HepG2 (cell line): ENCODE results near the gene MESD. TPM values are rescaled to one million over a fixed set of nuclear protein-coding genes. Genes with fewer than 3 reads are reported as not detected.

Experiments used
- ATAC-seq: fragments of 200-7000 bp; cut with Tn5 transposase; 3 replicates; pipeline ENCODE4 v1.9.1; 2020; ENCODE audit warnings: mild to moderate bottlenecking, moderate library complexity
- BruUV-seq: library from RNA; stranded (reverse); fragments of 400-500 nt; replicated peaks from 2 replicates; lab custom pipeline; 2021; lab: Mats Ljungman, UMichigan
- CTCF ChIA-PET: fragments of 300-600 bp; formaldehyde crosslinking; extraction: SDS; loops from one replicate; lab custom pipeline; 2021; ENCODE audit warnings: low total read pairs, inconsistent platforms, low intra/inter-chr PET ratio; lab: Yijun Ruan, JAX
- POLR2A ChIA-PET: fragments of 350-600 bp; sonication (Branson Sonifier 250); formaldehyde crosslinking; loops from one replicate; lab custom pipeline; 2020; ENCODE audit warnings: antibody characterized with exemption, inconsistent platforms; lab: Yijun Ruan, JAX
- DNase-seq: peaks from one replicate; pipeline ENCODE4 v3.0.0-alpha.2; 2015; ENCODE audit warnings: low spot score
- FAIRE-seq: peaks from 3 replicates; lab custom pipeline; 2011; peaks lifted over from hg19 to GRCh38; lab: Jason Lieb, UNC
- H2AFZ ChIP-seq: one replicate; pipeline ENCODE4 v1.6.1; 2011; ENCODE audit warnings: low read length, inconsistent platforms
- H3K27ac ChIP-seq: fragments of 300-600 bp; 3 replicates; pipeline ENCODE4 v1.8.0; 2011; ENCODE audit warnings: mixed run types, mild to moderate bottlenecking, mixed read lengths, low read length, inconsistent platforms; ENCODE audit not compliant: insufficient read depth; ENCODE audit errors: extremely low read length
- H3K27me3 ChIP-seq, 2 experiments: fragments of 200-600 bp in 1 of 2; 2 replicates in 1 of 2; 3 replicates in 1 of 2; pipeline versions ENCODE4 v1.6.0 to v1.8.0; 2011; ENCODE audit warnings: low read length in 2 of 2, mild to moderate bottlenecking in 2 of 2, moderate library complexity in 2 of 2, inconsistent platforms in 1 of 2; ENCODE audit not compliant: insufficient read depth in 2 of 2, control insufficient read depth in 1 of 2
- H3K36me3 ChIP-seq, 2 experiments: fragments of 200-600 bp in 1 of 2; replicated peaks in 1 of 2; 2 replicates in 1 of 2; 3 replicates in 1 of 2; pipeline versions ENCODE4 v1.5.1 to v1.8.0; 2011; ENCODE audit warnings: low read length in 2 of 2, inconsistent platforms in 1 of 2; ENCODE audit not compliant: insufficient read depth in 2 of 2, control insufficient read depth in 1 of 2
- H3K4me1 ChIP-seq: 2 replicates; pipeline ENCODE4 v1.5.1; 2012; ENCODE audit warnings: low read length, inconsistent platforms; ENCODE audit not compliant: insufficient read depth
- H3K4me2 ChIP-seq: 2 replicates; pipeline ENCODE4 v1.6.0; 2011; ENCODE audit warnings: low read depth, low read length, inconsistent platforms
- H3K4me3 ChIP-seq, 3 experiments: fragments of 200-600 bp in 1 of 3; sonication (generic), shearing (Covaris generic) in 1 of 3; replicated peaks in 1 of 3; 2 replicates each; pipeline ENCODE4 v1.5.1; 2011 to 2016; ENCODE audit warnings: low read length in 3 of 3, inconsistent platforms in 2 of 3, low read depth in 2 of 3, mild to moderate bottlenecking in 2 of 3, control low read depth in 1 of 3, mixed read lengths in 1 of 3; ENCODE audit not compliant: insufficient read depth in 1 of 3
- H3K79me2 ChIP-seq: one replicate; pipeline ENCODE4 v1.6.1; 2011; ENCODE audit warnings: low read length, inconsistent platforms; ENCODE audit not compliant: insufficient read depth
- H3K9ac ChIP-seq: 2 replicates; pipeline ENCODE4 v1.6.0; 2011; ENCODE audit warnings: mild to moderate bottlenecking, low read depth, low read length, inconsistent platforms; ENCODE audit not compliant: insufficient read depth
- H3K9me3 ChIP-seq: 2 replicates; pipeline ENCODE4 v1.5.1; 2012; ENCODE audit warnings: mild to moderate bottlenecking, low read length
- H4K20me1 ChIP-seq: 2 replicates; pipeline ENCODE4 v1.6.0; 2011; ENCODE audit warnings: inconsistent platforms, mild to moderate bottlenecking, low read length, moderate library complexity; ENCODE audit not compliant: insufficient read depth
- AKAP8 ChIP-seq: sonication (generic); formaldehyde crosslinking; IDR thresholded peaks from 2 replicates; pipeline ENCODE4 v1.5.1; 2020; ENCODE audit warnings: mild to moderate bottlenecking, missing genetic modification reagents
- EHMT2 ChIP-seq: fragments of 200-600 bp; sonication (generic); IDR thresholded peaks from 2 replicates; pipeline ENCODE4 v1.7.0; 2017; ENCODE audit warnings: antibody characterized with exemption, low read depth, low read length, borderline replicate concordance
- HIVEP1 ChIP-seq: sonication (generic); formaldehyde crosslinking; IDR thresholded peaks from 2 replicates; pipeline ENCODE4 v1.4.0; 2020; ENCODE audit warnings: mild to moderate bottlenecking, missing genetic modification reagents
- ISX ChIP-seq: sonication (generic); formaldehyde crosslinking; conservative IDR thresholded peaks from 2 replicates; pipeline ENCODE4 v1.5.0; 2020; ENCODE audit warnings: missing genetic modification reagents
- JUN ChIP-seq: sonication (generic); formaldehyde crosslinking; IDR thresholded peaks from 2 replicates; pipeline ENCODE4 v1.4.0; 2020; ENCODE audit warnings: mild to moderate bottlenecking, missing genetic modification reagents
- KLF9 ChIP-seq: IDR thresholded peaks from 2 replicates; pipeline ENCODE4 v1.6.1; 2016; ENCODE audit warnings: low read depth
- MAFG ChIP-seq: sonication (generic); formaldehyde crosslinking; IDR thresholded peaks from 2 replicates; pipeline ENCODE4 v1.5.1; 2020; ENCODE audit warnings: mild to moderate bottlenecking, missing genetic modification reagents
- NFE2L1 ChIP-seq: sonication (generic); formaldehyde crosslinking; IDR thresholded peaks from 2 replicates; pipeline ENCODE4 v1.4.0; 2020; ENCODE audit warnings: missing genetic modification reagents, mild to moderate bottlenecking, borderline replicate concordance
- NR1H2 ChIP-seq: sonication (generic); formaldehyde crosslinking; IDR thresholded peaks from 2 replicates; pipeline ENCODE4 v1.8.1; 2022; ENCODE audit warnings: low read depth, missing genetic modification reagents, borderline replicate concordance
- NR2F2 ChIP-seq: IDR thresholded peaks from 2 replicates; pipeline ENCODE4 v1.6.1; 2012; ENCODE audit warnings: low read depth, inconsistent platforms, borderline replicate concordance
- POLR2AphosphoS2 ChIP-seq: IDR thresholded peaks from 2 replicates; pipeline ENCODE4 v1.6.1; 2011; ENCODE audit warnings: low read depth, low read length, improper control_type of control experiment
- SMAD9 ChIP-seq: sonication (generic); formaldehyde crosslinking; IDR thresholded peaks from 2 replicates; pipeline ENCODE4 v1.5.1; 2020; ENCODE audit warnings: mild to moderate bottlenecking, missing genetic modification reagents
- TBP ChIP-seq: sonication (generic); formaldehyde crosslinking; IDR thresholded peaks from 2 replicates; pipeline ENCODE4 v1.5.0; 2020; ENCODE audit warnings: missing genetic modification reagents
- ZNF136 ChIP-seq: sonication (generic); formaldehyde crosslinking; IDR thresholded peaks from 2 replicates; pipeline ENCODE4 v1.8.1; 2022; ENCODE audit warnings: low read depth, mild to moderate bottlenecking, moderate library complexity, missing genetic modification reagents
- ZNF598 ChIP-seq: sonication (generic); formaldehyde crosslinking; IDR thresholded peaks from 2 replicates; pipeline ENCODE4 v1.5.1; 2020; ENCODE audit warnings: mild to moderate bottlenecking, missing genetic modification reagents, borderline replicate concordance
- ZNF674 ChIP-seq: sonication (generic); formaldehyde crosslinking; IDR thresholded peaks from 2 replicates; pipeline ENCODE4 v1.5.0; 2020; ENCODE audit warnings: low read depth, mild to moderate bottlenecking, missing genetic modification reagents
- ZNF83 ChIP-seq: sonication (generic); formaldehyde crosslinking; IDR thresholded peaks from 2 replicates; pipeline ENCODE4 v1.4.0; 2020; ENCODE audit warnings: missing genetic modification reagents, mild to moderate bottlenecking, borderline replicate concordance
- WGBS: methylation state at CpG from one replicate; pipeline ENCODE4 v1.1.6; 2017; ENCODE audit warnings: low lambda C conversion rate; 5-methylcytosine and 5-hydroxymethylcytosine counted together
- in situ Hi-C: cut with HindIII; loops from 2 replicates; pipeline ENCODE4 v1.10.0; 2017; ENCODE audit warnings: low pct_unique_long_range_greater_than_20kb; ENCODE audit not compliant: extremely low pct_ligation_motif_present
- intact Hi-C: fragments of 100-400 bp; cut with micrococcal nuclease; formaldehyde crosslinking; loops from one replicate; pipeline ENCODE4 v1.10.0; 2022; ENCODE audit not compliant: unreplicated experiment
- polyA plus RNA-seq, 8 experiments: library from polyadenylated mRNA; depleted of rRNA in 3 of 8; stranded (reverse) in 7 of 8; unstranded in 1 of 8; fragments of >200 nt; fragmentation: Illumina TruSeq in 4 of 8; extraction: Trizol in 4 of 8; gene quantifications; 2 replicates each; pipeline versions ENCODE4 v1.2.1 to v1.2.3, GENCODE V29; 2011 to 2016; ENCODE audit warnings: low read depth in 4 of 8, missing spikeins in 1 of 8, mixed read lengths in 1 of 8; ENCODE audit not compliant: insufficient read depth in 1 of 8
- total RNA-seq, 5 experiments: library from RNA; depleted of rRNA; stranded (reverse); fragments of >200 nt; fragmentation: Illumina TruSeq; extraction: Trizol; gene quantifications; 2 replicates each; pipeline ENCODE4 v1.2.3, GENCODE V29; 2016; ENCODE audit warnings: low read depth in 1 of 5

Gene MESD
- total and polyA plus RNA-seq, 2 of the 13 experiments (the other 11 are each of a cell fraction or from before 2014, with no cell fraction given): 18.0 to 46.2 TPM

DNA sequence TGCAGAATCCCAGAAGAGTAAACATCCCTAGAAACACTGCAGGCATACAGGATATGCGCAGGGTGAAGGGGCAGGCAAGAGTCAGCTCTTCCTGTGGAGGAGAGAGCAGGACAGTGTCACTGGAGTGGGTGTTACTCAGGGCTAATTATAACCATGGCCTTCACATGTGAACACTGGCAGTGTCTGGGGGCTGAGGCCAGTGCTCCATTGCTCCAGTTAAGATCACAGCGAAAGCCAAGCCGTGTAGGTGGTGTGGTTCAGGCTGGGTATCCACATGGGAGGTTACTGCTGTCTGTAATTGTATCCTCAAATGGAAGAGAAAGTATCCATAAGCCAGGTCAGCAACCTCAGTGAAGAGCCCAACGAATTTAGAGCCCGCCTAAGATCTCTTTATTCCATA is 84.6 kb downstream of the MESD start:
- Histone ChIP-seq H3K4me2 (no peak overlapping the region), H3K27ac (no peak overlapping the region), H3K36me3 (peaks cover 15 to 33% of the 10 kb centered on the region in 2 experiments; a peak in 4 of 5 replicates), H2AFZ (no peak overlapping the region), H3K79me2 (no peaks in the 10 kb centered on the region), H3K4me3 (no peak overlapping the region), H3K27me3 (no peaks in the 10 kb centered on the region), H3K4me1 (peaks cover 8% of the 10 kb centered on the region; the same call in 1 of the 2 replicates), H3K9ac (no peak overlapping the region), H4K20me1 (no peaks in the 10 kb centered on the region), H3K9me3 (no peaks in the 10 kb centered on the region)
- FAIRE-seq (no peak), ATAC-seq (no peak), DNase-seq (no peak)
- in situ Hi-C loops: no loop called here
- POLR2A ChIA-PET: no interaction called here
- CTCF ChIA-PET: no interaction called here
- no TSS peak for BruUV-seq
- WGBS: 100% methylated on average over 5 of the region's 5 CpGs
- intact Hi-C loops: no loop called here
- no peak for TF ChIP-seq TBP (CRISPR knock-in tag)
- TF ChIP-seq EHMT2: no peak
- no peak for TF ChIP-seq HIVEP1
- TF ChIP-seq KLF9 (CRISPR knock-in tag): no peak
- TF ChIP-seq NR2F2: no peak
- no peak for TF ChIP-seq MAFG (CRISPR knock-in tag)
- no peak for TF ChIP-seq NR1H2 (CRISPR knock-in tag)
- TF ChIP-seq SMAD9 (CRISPR knock-in tag): no peak
- TF ChIP-seq NFE2L1 (CRISPR knock-in tag): no peak
- no peak for TF ChIP-seq ISX (CRISPR knock-in tag)
- no peak for TF ChIP-seq ZNF83 (CRISPR knock-in tag)
- TF ChIP-seq ZNF598: no peak
- no peak for TF ChIP-seq ZNF136 (CRISPR knock-in tag)
- no peak for TF ChIP-seq AKAP8 (CRISPR knock-in tag)
- TF ChIP-seq JUN (CRISPR knock-in tag): no peak
- no peak for TF ChIP-seq POLR2AphosphoS2
- TF ChIP-seq ZNF674 (CRISPR knock-in tag): no peak
